K562 treated with DMSO at 1 percent for 4 hours (cell line): ENCODE results near the gene MYOC. TPM values are rescaled to one million over a fixed set of nuclear protein-coding genes. Genes with fewer than 3 reads are reported as not detected.

ENCODE experiments used
- total RNA-seq: library from RNA; unstranded; fragments of 300-600 nt; gene quantifications from 2 replicates; pipeline ENCODE4 v1.2.3, GENCODE V29; 2022; ENCODE audit not compliant: insufficient read depth

The MYOC gene
- not detected in 2 replicates for total RNA-seq

GRCh38 chr1:171652234-171652822, at the start of gene MYOC:
MYOC (minus strand) TSS chr1:171652688; CDS start chr1:171652611, 77 bp downstream.

GRCh38 chr1:171622152-171622462, 30.4 kb downstream of the MYOC start, which contains the start of gene MYOCOS:
MYOCOS (plus strand) TSS chr1:171622243; CDS start chr1:171623884, 1,641 bp downstream.

Other genes with a start within 250 kb of the MYOC start
- 61.6 and 66.1 TPM in 2 replicates for gene PRRC2C, start 167.2 kb downstream of the MYOC start, total RNA-seq
- gene MYOCOS, start 30.4 kb downstream of the MYOC start, total RNA-seq: not detected in 2 replicates
- 5.4 and 6.9 TPM in 2 replicates for gene VAMP4, start 89.4 kb upstream of the MYOC start, total RNA-seq
- 37.0 and 37.8 TPM in 2 replicates for gene METTL13, start 129.0 kb upstream of the MYOC start, total RNA-seq
- 0.07 TPM in 1 of 2 replicates, not detected in the other for gene DNM3, start 188.8 kb upstream of the MYOC start, total RNA-seq